K562 (cell line): ENCODE results near the gene ATXN1. TPM values are rescaled to one million over a fixed set of nuclear protein-coding genes. Genes with fewer than 3 reads are reported as not detected.

Experiments
- ATAC-seq: fragments of 200-7000 bp; cut with Tn5 transposase; 3 replicates; pipeline ENCODE4 v1.9.1; 2020; ENCODE audit warnings: moderate library complexity
- BruUV-seq: library from RNA; stranded (reverse); fragments of 400-500 nt; replicated peaks from 2 replicates; lab custom pipeline; 2021; lab: Mats Ljungman, UMichigan
- CTCF ChIA-PET: fragments of 300-600 bp; formaldehyde crosslinking; extraction: SDS; loops from one replicate; lab custom pipeline; 2021; ENCODE audit warnings: low intra/inter-chr PET ratio; lab: Yijun Ruan, JAX
- POLR2A ChIA-PET: fragments of 300-600, 350-650 bp; sonication (Branson Sonifier 250); formaldehyde crosslinking; extraction: SDS; loops from one replicate; lab custom pipeline; 2021; ENCODE audit warnings: antibody characterized with exemption, inconsistent platforms; lab: Yijun Ruan, JAX
- DNase-seq, 4 experiments: peaks; one replicate each; pipeline versions ENCODE4 v3.0.0 to v3.0.0-alpha.2; 2011 to 2018; ENCODE audit warnings: low spot score in 3 of 4, mixed read lengths in 3 of 4; ENCODE audit errors: extremely low read depth in 1 of 4
- FAIRE-seq: peaks from 2 replicates; lab custom pipeline; 2011; peaks lifted over from hg19 to GRCh38; lab: Jason Lieb, UNC
- H2AFZ ChIP-seq: 2 replicates; pipeline ENCODE4 v1.6.0; 2011; ENCODE audit warnings: low read depth, low read length, control low read depth, inconsistent platforms
- H3K27ac ChIP-seq: fragments of 200-600 bp; 3 replicates; pipeline ENCODE4 v1.8.0; 2011; ENCODE audit warnings: low read depth, mild to moderate bottlenecking, control low read depth, inconsistent platforms, low read length, moderate library complexity, mixed read lengths; ENCODE audit errors: extremely low read depth
- H3K27me3 ChIP-seq, 2 experiments: fragments of 300-600 bp in 1 of 2; 2 replicates in 1 of 2; 3 replicates in 1 of 2; pipeline versions ENCODE4 v1.6.0 to v1.8.0; 2011; ENCODE audit warnings: inconsistent platforms in 2 of 2, low read length in 2 of 2, mild to moderate bottlenecking in 1 of 2, mixed read lengths in 1 of 2, moderate library complexity in 1 of 2; ENCODE audit not compliant: control insufficient read depth in 2 of 2, insufficient read depth in 2 of 2
- H3K36me3 ChIP-seq: fragments of 300-600 bp; 3 replicates; pipeline ENCODE4 v1.8.0; 2011; ENCODE audit warnings: mild to moderate bottlenecking, low read length, inconsistent platforms; ENCODE audit not compliant: control insufficient read depth, insufficient read depth
- H3K4me1 ChIP-seq, 2 experiments: fragments of 200-600 bp in 1 of 2; replicated peaks in 1 of 2; 2 replicates in 1 of 2; 3 replicates in 1 of 2; pipeline versions ENCODE4 v1.5.1 to v1.8.0; 2011; ENCODE audit warnings: inconsistent platforms in 2 of 2, low read length in 2 of 2, mild to moderate bottlenecking in 1 of 2, mixed read lengths in 1 of 2, moderate library complexity in 1 of 2; ENCODE audit not compliant: control insufficient read depth in 2 of 2, insufficient read depth in 2 of 2
- H3K4me2 ChIP-seq: 2 replicates; pipeline ENCODE4 v1.6.1; 2011; ENCODE audit warnings: low read length, control low read depth, inconsistent platforms, mixed read lengths; ENCODE audit not compliant: insufficient read depth
- H3K4me3 ChIP-seq: fragments of 200-600 bp; sonication (generic), shearing (Covaris generic); 2 replicates; pipeline ENCODE4 v1.5.1; 2016; ENCODE audit warnings: control low read depth, inconsistent platforms
- H3K79me2 ChIP-seq: fragments of 200-600 bp; 3 replicates; pipeline ENCODE4 v1.8.0; 2011; ENCODE audit warnings: low read length, inconsistent platforms; ENCODE audit not compliant: control insufficient read depth, insufficient read depth
- H3K9ac ChIP-seq, 2 experiments: 2 replicates each; pipeline versions ENCODE4 v1.6.0 to v1.6.1; 2011; ENCODE audit warnings: low read depth in 2 of 2, low read length in 2 of 2, control low read depth in 1 of 2, inconsistent platforms in 1 of 2, mild to moderate bottlenecking in 1 of 2, mixed read lengths in 1 of 2; ENCODE audit not compliant: insufficient read depth in 1 of 2
- H3K9me1 ChIP-seq: one replicate; pipeline ENCODE4 v1.6.0; 2011; ENCODE audit warnings: inconsistent platforms, mild to moderate bottlenecking, low read length, moderate library complexity; ENCODE audit not compliant: control insufficient read depth, insufficient read depth
- H3K9me3 ChIP-seq: replicated peaks from 2 replicates; pipeline ENCODE4 v1.5.1; 2011; ENCODE audit warnings: low read depth, low read length, inconsistent platforms; ENCODE audit not compliant: control insufficient read depth, insufficient read depth
- H4K20me1 ChIP-seq: replicated peaks from 2 replicates; pipeline ENCODE4 v1.6.1; 2011; ENCODE audit warnings: low read length, inconsistent platforms, mixed read lengths; ENCODE audit not compliant: control insufficient read depth, insufficient read depth
- ARID1B ChIP-seq: fragments of 450-650 bp; IDR thresholded peaks from 2 replicates; pipeline ENCODE4 v1.6.1; 2016; ENCODE audit warnings: antibody characterized with exemption, mild to moderate bottlenecking, inconsistent platforms
- C11orf30 ChIP-seq: fragments of 450-650 bp; IDR thresholded peaks from 2 replicates; pipeline ENCODE4 v1.6.1; 2016; ENCODE audit warnings: low read depth, mild to moderate bottlenecking
- DACH1 ChIP-seq: fragments of 450-650 bp; IDR thresholded peaks from 2 replicates; pipeline ENCODE4 v1.6.1; 2018; ENCODE audit not compliant: partially characterized antibody
- EZH2 ChIP-seq: IDR thresholded peaks from 2 replicates; pipeline ENCODE4 v1.6.1; 2012; ENCODE audit warnings: low read depth, mild to moderate bottlenecking, inconsistent platforms, low read length, borderline replicate concordance
- L3MBTL2 ChIP-seq: fragments of 450-650 bp; IDR thresholded peaks from 2 replicates; pipeline ENCODE4 v1.6.1; 2016; ENCODE audit warnings: mild to moderate bottlenecking, moderate library complexity
- MAFF ChIP-seq: IDR thresholded peaks from 2 replicates; pipeline ENCODE4 v1.6.1; 2012; ENCODE audit warnings: low read length, improper control_type of control experiment
- MAFG ChIP-seq: fragments of 450-650 bp; conservative IDR thresholded peaks from 2 replicates; pipeline ENCODE4 v1.6.1; 2016; ENCODE audit warnings: missing genetic modification characterization, missing compliant biosample characterization
- MAFK ChIP-seq: IDR thresholded peaks from 2 replicates; pipeline ENCODE4 v1.6.1; 2011; ENCODE audit warnings: low read length, improper control_type of control experiment
- RBM25 ChIP-seq: fragments of 200-400 bp; formaldehyde crosslinking; IDR thresholded peaks from 2 replicates; pipeline ENCODE4 v1.6.1; 2018; ENCODE audit warnings: low read length, low read depth, moderate library complexity; ENCODE audit not compliant: severe bottlenecking
- SMARCA4 ChIP-seq: fragments of 450-650 bp; IDR thresholded peaks from 2 replicates; pipeline ENCODE4 v1.6.1; 2016
- SPI1 ChIP-seq: IDR thresholded peaks from 2 replicates; pipeline ENCODE4 v1.6.1; 2011; ENCODE audit warnings: low read depth, low read length, control low read depth, borderline replicate concordance
- ZNF316 ChIP-seq: fragments of 450-650 bp; IDR thresholded peaks from 2 replicates; pipeline ENCODE4 v1.6.1; 2016
- WGBS: fragments of 100-300 bp; shearing (Covaris generic); methylation state at CpG from one replicate; pipeline ENCODE4 v1.1.6; 2016; ENCODE audit warnings: low coverage, mixed read lengths; ENCODE audit not compliant: insufficient coverage; ENCODE audit errors: missing lambda C conversion rate; 5-methylcytosine and 5-hydroxymethylcytosine counted together
- in situ Hi-C: fragments of 300-500 bp; cut with MboI; formaldehyde crosslinking; loops from 4 replicates; pipeline ENCODE4 v1.15.0; 2018; ENCODE audit warnings: inconsistent platforms, mixed read lengths
- intact Hi-C: fragments of 100-400 bp; cut with micrococcal nuclease; formaldehyde crosslinking; loops from 2 replicates; pipeline ENCODE4 v1.14.2; 2022
- polyA plus RNA-seq, 8 experiments: library from polyadenylated mRNA; depleted of rRNA in 4 of 8; stranded (reverse) in 5 of 8; unstranded in 3 of 8; fragments of >200 nt; fragmentation: Nextera tagmentation in 2 of 8; fragmentation: Illumina TruSeq in 1 of 8; extraction: Ambion mirVana in 2 of 8; extraction: Trizol in 1 of 8; gene quantifications; 2 replicates each; pipeline versions ENCODE4 v1.2.1 to v1.2.3, GENCODE V29; 2011 to 2014; ENCODE audit warnings: inconsistent platforms in 1 of 8, missing spikeins in 1 of 8
- total RNA-seq, 7 experiments: library from RNA; depleted of rRNA in 6 of 7; stranded (reverse); fragments of >200 nt in 6 of 7; fragmentation: Illumina TruSeq in 2 of 7; extraction: Trizol in 2 of 7; gene quantifications; 2 replicates each; pipeline versions ENCODE4 v1.2.1 to v1.2.3, GENCODE V29; 2011 to 2021; ENCODE audit warnings: low replicate concordance in 1 of 7
- TF ChIP-seq, protein P1 (sequence below): fragments of 250-450 bp; sonication (Bioruptor Pico); IDR thresholded peaks from 2 replicates; pipeline ENCODE4 v1.5.0; 2021

The ATXN1 gene
- total and polyA plus RNA-seq, 9 of the 15 experiments (the other 6 are each of a cell fraction or from before 2014, with no cell fraction given): under 0.01 to 1.2 (median 0.58) TPM

DNA sequence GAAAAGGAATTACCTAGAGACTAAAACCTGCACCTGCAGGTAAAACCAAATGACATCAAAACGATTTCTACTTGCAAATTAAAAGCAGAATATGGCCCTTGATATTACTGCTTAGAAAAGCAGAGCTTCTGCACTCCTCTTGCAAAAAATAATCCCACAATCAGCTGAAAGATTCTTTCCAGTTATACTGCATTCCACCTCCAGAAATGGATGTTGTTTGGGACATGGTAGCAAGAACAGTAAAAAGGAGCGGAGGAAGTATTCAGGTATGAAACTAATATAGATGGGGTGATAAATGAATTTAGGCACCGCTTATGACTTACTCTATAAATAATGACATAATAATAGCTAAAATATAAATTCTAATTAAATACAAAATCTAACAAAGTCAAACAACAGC lies 14.9 kb downstream of the ATXN1 start (continued):
- TF ChIP-seq, protein P1, sequence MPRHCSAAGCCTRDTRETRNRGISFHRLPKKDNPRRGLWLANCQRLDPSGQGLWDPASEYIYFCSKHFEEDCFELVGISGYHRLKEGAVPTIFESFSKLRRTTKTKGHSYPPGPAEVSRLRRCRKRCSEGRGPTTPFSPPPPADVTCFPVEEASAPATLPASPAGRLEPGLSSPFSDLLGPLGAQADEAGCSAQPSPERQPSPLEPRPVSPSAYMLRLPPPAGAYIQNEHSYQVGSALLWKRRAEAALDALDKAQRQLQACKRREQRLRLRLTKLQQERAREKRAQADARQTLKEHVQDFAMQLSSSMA (CRISPR knock-in tag): no peak
- TF ChIP-seq RBM25: no peak
- no peak for TF ChIP-seq DACH1

DNA sequence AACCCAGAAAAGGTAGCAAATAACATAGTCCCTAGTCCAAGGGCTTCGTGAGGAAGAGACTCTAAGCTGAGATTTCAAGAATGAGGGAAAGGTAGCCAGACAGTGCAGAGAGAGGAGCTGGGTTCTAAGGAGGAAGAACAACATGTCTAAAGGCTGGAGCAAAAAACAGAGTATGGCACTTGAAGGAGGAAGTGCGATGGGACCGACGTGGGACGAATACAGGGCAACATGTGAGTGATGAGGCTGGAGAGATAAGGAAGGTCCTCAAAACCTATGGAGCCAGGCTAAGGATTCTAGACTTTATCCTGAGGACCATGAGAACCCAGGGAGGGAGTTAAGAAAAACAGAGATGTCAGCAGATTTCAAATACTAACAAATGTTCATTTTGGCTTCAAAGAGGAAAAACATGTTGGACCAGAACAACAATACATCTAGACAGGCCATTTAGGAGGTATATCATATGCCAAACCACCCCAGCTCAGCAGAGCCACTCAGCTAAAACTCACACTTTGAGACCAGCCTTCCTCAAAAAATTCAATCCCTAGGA lies 17.5 kb downstream of the ATXN1 start:
- FAIRE-seq: no peak
- Histone ChIP-seq H3K27ac (no peak overlapping the region), H3K4me1 (no peaks in the 10 kb centered on the region), H2AFZ (no peak overlapping the region), H3K4me3 (no peak overlapping the region), H3K36me3 (no peaks in the 10 kb centered on the region), H3K79me2 (no peaks in the 10 kb centered on the region), H3K27me3 (peaks cover 5 to 13% of the 10 kb centered on the region in 2 experiments; a peak in 3 of 5 replicates), H3K4me2 (no peak overlapping the region), H4K20me1 (no peaks in the 10 kb centered on the region), H3K9me1 (no peaks in the 10 kb centered on the region), H3K9ac (no peak overlapping the region), H3K9me3 (no peaks in the 10 kb centered on the region)
- no peak for ATAC-seq
- ChIA-PET POLR2A (no interaction called here), CTCF (no interaction called here)
- peak; percentile 41; the same call in 1 of the 2 replicates for TF ChIP-seq MAFK
- peak; percentile 68 for TF ChIP-seq MAFG (tag)
- TF ChIP-seq ARID1B: no peak
- TF ChIP-seq SMARCA4: no peak
- peak; percentile 56 for TF ChIP-seq MAFF
- peak; percentile 74; the same call in 1 of the 2 replicates for TF ChIP-seq C11orf30
- TF ChIP-seq L3MBTL2: peak; percentile 43; the same call in 1 of the 2 replicates
- peak; percentile 86 for TF ChIP-seq ZNF316
- no peak for TF ChIP-seq EZH2
- TF ChIP-seq SPI1: peak; percentile 44; the same call in 1 of the 2 replicates
- 1% methylated on average over 5 of the region's 5 CpGs for WGBS
- DNase-seq: no peak
- intact Hi-C loops (no loop called here), in situ Hi-C loops (no loop called here)
- BruUV-seq: no TSS peak
